ENCODE data around the gene PRKACB.

Gene PRKACB

DNA sequence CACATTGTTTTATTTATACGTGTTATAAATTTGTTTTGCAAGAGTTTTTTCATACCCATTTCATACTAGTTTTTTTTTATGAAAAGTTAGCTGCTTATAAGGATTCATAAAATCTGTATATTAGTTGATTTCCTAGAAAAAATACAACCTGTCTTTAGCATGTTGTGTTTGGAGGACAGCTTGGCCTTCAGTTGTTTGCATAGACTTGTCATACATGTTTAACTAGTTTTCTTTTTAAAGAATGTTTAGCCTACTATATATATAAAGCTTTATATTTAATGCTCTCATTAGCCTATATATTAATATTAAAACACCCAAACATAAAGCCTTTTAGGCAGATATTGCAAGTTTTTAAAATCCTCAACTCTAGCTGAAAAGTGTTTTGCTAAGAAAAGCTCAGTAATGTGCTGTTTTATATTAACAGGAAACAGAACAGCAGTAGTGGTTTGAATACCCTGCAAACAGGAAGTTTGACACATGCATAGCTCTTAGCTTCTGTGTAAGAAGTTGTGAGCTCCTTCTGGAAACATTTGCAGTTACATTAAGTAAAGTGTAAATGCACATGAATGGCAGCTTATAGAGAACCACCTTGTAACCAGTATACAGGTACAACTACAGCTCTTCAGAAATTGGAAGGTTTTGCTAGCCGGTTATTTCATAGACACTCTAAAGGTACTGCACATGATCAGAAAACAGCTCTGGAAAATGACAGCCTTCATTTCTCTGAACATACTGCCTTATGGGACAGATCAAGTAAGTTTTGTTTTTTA lies at the start of gene PRKACB:
Gene PRKACB (plus strand): TSS at position 476 of the 770 bp plus-strand sequence. CDS start 91 bp downstream, at position 567.
- DNase-seq (ENCODE audit: low read depth), result no peak

DNA sequence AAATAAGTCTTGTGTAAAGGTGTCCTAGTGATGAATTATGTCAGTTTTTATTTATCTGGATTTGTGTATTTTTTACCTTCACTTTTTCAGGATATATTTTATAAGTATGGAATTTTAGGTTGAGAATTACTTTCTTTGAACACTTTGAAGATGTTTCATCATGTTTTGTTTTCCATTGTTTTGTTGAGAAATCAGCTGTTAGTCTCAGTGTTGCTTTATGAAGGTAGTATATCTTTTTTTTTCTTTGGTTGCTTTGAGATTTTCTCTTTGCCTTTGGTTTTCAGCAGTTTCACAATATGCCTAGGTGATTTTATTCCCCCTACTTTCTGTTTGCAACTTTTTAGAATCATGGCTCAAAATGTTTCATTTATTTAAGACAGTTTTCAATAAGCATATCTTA lies 48.8 kb upstream of the PRKACB start:
- DNase-seq (ENCODE audit: low read depth), result no peak

DNA sequence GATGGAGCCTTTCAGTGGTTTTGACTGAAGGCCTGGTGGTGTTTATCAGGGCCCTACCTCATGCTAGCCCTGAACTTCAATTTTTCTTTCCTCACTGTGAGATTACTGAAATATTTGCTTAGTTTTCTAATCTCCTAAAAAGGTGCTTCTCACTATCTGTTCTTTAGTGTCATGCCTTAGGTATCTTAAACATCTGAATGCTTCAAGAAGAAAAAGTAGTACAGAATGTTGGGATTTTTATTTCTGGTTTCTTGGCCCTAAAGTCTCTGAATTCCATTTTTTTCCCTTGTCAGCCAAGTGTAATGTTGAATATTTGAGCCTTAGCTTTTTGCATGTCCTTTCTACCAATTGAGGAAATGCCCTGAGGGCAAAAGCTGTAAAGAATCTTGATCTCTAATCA lies 47.9 kb upstream of the PRKACB start:
- no peak for DNase-seq (ENCODE audit: low read depth)

DNA sequence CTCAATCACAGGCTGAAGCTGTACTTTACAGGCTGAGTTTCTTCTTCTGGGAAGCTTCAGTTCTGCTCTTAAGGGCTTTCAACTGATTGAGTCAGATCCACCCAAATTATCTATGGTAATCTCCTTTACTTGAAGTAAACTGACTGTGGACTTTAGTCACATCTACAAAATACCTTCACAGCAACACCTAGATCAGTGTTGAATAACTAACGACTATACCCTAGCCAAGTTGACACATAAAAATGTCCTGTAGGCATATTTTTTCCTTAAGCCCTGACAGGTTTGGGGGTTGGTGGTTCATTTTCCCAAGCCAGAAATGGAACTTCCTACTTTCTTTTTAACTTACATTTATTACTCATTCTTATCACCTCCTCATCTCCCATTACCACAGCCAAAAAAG lies 42.9 kb upstream of the PRKACB start:
- no peak for DNase-seq (ENCODE audit: low read depth)

DNA sequence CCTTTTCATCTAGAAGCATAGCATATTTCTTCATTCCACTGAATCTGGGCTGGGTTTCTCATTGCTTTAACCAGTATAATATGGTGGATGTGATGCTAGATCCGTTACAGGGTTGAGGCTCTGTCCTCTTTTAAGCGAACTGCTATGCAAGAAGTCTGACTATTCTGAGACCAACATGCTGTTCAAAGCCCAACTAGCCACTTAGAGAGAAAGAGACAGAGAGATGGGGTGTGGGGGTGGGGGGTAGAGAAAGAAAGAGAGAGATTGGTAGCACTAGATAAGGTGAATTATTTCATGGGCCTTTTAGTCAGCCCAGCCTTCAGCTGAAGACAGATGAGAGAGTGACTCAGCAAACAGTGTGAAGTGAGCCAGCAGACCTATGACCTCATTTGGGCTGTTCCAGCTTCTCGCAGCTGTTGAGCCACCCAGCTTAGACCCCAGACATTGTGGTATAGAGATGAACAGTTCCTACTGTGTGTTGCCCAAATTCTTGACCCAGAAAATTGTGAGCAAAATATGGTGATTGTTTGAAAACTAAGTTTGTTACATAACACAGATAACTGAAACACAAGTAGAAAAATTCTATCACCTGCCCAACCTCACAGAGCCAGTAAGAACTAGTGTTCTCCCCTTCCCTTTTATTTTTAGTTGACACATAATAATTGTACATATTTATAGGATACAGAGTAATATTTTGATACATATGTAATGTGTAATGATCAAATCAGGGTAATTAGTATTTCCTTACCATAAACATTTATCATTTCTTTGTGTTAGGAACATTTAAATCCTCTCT lies 40.7 kb upstream of the PRKACB start:
- DNase-seq (ENCODE audit: low read depth), result peak; percentile 75

DNA sequence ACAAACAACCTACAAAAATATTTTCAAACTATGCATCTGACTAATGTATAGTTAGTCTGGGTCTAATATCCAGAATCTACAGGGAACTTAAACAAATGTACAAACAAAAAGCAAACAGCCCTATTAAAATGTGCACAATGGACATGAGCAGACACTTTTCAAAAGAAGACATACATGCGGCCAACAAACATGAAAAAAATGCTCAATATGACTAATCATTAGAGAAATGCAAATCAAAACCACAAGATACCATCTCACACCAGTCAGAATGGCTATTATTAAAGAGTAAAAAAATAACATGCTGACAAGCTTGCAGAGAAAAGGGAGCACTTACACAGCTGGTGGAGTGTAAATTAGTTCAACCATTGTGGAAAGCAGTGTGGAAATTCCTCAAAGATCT lies 36.5 kb upstream of the PRKACB start:
- DNase-seq (ENCODE audit: low read depth), result peak; percentile 35

DNA sequence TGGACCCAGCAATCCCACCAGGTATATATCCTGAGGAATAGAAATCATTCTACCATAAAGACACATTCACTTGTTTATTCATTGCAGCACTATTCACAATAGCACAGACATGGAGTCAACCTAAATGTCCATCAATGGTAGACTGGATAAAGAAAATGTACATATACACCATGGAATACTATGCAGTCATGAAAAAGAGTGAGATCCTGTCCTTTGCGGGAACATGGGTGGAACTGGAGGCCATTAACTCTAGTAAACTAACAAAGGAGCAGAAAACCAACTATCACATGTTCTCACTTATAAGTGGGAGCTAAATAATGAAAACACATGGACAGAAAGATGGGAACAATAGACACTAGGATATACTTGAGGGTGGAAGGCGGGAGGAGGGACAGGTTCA lies 36.1 kb upstream of the PRKACB start:
- no peak for DNase-seq (ENCODE audit: low read depth)

DNA sequence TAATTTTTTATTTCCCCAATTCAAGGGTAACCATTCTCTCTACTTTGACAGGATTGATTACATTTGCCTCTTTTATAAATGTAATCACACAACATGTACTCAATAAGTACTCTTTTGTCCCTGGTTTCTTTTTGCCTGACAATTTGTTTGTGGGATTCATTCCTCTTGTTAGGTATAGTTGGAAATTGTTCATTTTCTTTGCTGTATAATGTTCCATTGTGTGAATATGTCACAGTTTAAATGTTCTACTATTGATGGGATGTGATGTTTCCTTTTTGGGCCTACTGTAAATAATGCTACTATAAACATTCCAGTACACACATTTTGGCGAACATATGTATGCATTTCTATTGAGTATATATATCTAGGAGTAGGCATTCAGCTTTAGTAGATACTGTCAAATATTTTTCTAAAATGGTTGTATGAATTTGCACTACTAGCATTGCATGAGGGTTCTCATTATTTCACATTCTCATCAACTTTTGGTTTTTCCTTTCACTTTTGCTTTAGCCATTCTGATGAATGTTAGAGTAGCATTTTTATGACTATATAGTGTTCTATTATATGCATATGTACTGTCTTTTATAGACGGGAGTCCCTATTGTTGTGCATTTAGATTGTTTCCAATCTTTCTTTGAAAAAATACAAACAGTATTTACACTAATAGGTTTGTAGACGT lies 35.0 kb upstream of the PRKACB start:
- no peak for DNase-seq (ENCODE audit: low read depth)

DNA sequence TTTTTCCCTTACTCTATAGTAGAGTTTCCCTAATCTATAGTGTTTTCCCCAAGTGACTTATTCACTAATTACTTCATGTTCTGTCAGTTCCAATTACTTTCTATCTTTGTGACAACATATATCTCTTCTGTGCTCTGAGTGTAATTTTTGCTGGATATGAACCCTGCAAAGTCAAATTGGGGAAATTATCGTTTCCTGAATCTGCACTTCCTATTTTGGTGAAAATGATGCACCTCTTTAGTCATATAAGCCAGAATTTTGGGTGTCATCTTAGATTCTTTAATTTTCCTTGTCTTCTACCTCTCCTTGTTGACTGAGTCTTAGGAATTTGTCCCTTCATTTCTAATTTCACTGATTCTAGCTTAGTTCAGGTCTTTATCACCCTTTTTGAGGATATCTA lies 33.4 kb upstream of the PRKACB start:
- no peak for DNase-seq (ENCODE audit: low read depth)

DNA sequence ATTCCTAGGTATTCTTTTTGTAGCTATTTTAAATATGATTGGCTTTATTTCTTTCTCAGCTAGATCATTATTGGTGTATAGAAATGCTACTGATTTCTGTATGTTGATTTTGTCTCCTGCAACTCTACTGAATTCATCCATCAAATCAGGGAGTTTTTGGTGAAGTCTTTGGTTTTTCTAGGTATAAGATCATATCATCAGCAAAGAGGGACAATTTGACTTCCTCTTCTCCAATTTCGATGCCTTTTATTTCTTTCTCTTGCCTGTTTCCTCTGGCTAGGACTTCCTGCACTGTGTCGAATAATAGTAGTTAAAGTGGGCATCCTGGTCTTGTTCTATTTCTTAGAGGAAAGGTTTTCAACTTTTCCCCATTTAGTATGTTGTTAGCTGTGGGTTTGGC lies 27.5 kb upstream of the PRKACB start:
- DNase-seq (ENCODE audit: low read depth), result no peak

DNA sequence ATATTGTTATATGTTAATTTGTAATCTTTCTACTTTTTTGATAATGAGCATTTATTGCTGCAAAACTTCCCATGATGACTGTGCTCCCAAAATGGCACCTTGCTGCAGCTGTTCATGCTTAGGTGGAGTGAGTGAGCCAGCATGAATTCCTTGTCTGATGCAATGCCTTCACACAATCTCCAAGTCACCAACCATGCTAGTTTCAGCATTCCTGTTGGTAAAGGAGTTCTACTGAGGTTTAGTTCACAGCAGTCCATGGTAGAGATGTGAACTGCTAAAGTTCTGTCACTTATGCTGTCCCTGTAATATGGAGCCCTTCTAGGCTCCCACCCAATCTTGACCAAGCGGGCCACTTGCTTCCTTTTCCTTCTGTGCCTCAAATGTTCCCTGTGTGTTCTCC lies 26.2 kb upstream of the PRKACB start:
- DNase-seq (ENCODE audit: low read depth), result peak; percentile 27

DNA sequence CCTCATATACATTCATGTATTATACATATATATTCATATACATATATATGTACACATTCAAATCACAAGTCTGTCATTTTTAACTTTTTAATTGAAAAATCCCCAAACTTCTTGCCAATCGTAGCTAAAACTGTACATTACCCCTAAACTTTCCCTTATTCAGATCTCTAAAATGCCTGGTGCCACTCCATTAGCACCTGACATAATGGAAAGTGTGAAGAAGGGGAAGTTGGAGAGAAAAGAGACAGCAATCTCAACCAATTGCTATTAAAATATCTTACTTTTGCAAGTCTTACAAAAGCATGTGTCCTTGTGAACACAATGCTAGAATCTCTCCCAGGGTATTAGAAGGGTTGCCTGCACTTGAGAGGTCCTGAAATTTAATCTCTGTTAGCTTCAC lies 22.7 kb upstream of the PRKACB start:
- no peak for DNase-seq (ENCODE audit: low read depth)

DNA sequence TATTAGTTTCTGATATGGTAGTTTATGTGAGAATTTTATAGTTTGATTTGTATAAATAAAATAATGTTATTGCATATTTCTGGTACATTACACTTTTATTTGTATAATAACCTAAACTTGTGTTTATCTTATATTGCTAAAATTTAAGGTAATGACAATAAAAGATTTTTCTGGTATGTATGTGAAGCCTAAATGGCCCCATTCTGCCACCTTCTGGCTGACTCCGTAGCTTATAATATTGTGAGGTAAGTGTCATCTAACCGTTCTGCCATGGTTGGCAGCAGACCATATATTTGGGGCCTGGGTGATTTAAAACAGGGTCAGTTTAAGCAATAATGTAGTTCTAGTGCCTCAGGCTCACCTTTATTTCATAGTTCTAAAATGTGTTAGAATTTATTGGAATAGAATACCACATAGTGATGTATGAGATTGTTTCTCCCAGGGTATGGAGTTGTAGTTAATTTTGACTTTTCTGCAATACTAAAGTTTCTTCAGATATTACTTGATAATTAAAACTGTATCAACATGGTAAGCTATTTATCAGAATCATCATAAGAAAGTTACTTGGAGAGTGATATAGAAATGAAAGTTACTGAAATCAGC lies 21.2 kb upstream of the PRKACB start:
- DNase-seq (ENCODE audit: low read depth), result no peak

DNA sequence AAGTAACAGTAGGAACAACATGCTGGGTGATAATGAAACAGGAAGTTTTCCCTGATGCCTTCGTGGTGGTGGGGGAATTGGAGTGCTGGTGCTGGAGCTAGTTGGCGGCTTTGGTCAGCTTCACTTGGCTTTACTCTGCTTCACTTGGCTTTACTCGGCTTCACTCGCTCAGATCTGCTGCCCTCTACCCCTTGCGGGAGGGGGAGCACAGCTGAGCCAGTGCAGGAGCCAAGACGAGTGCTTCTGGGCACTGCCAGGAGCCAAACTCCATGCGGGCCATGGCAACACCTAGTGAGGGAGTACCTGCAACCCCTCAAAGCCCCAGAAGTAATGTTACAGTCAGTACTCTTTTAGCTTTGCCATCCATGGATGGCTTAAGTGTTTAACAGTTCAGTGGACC lies 10.6 kb upstream of the PRKACB start:
- no peak for DNase-seq (ENCODE audit: low read depth)

DNA sequence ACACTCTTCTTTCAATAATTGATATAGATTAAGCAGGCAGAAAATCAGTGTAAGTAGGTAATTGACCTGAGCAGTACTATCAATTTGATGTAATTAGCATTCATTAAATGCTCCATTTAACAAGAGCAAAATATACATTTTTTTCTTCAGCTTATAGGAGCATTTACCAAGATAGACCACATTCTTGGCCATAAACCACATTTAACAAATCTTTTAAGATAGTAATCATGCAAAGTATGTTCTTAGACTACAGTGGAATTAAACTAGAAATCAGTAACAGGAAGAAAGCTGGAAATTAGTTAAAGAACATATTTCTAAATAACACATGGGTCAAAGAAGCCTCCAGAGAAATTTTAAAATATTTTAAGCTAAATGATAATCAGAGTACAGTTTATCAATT lies 8.7 kb upstream of the PRKACB start:
- no peak for DNase-seq (ENCODE audit: low read depth)

DNA sequence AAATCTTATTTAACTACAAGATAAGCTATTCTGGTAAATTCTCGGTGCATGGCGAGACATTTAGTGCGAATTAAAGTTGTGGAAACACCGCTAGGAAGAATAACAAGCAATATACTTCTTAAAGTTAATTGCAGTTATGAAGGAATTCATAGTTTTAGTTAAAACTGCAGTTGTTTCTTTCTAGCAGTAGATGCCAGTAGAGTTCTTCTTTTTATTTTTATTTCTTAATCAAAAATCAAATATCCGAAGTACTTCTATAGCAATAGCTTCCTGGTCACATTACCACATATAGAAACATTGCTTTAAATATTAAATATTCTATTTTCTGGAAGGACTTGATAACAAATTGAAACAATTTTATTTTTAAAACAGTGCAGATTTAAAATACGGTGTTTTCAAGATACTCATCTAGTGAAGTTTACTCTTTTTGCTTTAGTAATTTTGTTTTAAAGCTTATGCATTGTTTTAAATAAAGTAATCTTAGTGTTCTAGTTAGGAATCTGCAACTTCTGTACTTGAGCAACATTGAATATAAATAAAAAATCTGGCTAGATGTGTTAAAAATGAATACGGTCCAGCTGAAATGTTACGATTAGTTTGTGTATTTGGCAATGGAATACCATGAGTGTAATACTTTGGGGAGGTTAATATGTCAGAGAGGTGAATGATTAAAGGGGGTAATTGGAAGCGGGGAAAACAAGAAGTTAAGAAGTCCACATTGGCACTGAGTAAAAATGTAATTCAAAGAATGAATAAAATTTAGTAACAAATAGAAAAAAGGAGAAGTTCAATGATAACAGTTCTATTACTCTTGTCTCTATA lies 2.7 kb upstream of the PRKACB start:
- DNase-seq (ENCODE audit: low read depth), result no peak

DNA sequence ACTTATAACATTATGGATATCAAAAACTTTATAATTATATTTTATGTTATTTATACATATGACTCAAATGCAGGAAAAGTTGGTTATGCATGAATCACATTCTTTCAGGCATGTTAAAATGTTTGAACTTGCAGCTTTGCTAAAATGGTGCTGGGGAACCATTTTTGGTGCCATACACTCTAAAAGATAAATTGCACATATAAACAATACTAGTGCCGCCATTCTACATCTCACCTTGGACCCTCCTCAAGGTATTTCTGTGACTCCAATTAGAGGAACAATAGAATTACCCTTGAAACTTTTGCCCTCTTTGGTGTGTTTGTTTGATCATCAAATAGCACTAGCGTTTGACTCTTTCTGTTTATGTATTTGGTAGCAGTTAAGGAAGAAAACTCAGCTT lies 997 bp downstream of the PRKACB start:
- DNase-seq (ENCODE audit: low read depth), result no peak

DNA sequence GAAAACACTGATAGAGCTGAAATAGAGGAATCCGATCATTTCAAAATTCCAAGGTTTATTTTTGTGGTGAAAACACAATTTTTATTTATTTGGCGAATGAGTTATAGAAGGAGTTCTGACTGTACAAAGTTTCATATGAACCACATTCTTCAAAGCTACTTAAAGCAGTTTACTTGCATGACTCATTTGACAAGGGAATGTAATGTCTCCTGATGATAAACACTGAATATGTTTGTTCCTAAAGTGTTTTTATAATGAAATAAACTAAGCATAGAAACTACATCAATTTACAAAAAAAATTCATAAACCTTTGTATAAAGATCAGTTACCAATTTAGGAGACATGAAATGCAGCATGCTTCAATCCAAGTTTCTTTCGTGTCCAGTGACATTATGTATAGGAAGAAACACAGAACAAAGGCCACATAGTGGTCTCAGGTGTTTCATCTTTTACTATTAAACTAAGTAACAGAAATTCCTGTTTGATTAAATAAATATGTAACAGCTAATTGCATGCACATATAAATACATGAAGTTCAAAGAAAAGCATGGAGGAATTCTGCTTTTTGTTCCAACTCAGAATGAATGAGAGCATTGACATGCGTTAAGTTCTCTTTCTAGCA lies 2.5 kb downstream of the PRKACB start:
- DNase-seq (ENCODE audit: low read depth), result no peak

DNA sequence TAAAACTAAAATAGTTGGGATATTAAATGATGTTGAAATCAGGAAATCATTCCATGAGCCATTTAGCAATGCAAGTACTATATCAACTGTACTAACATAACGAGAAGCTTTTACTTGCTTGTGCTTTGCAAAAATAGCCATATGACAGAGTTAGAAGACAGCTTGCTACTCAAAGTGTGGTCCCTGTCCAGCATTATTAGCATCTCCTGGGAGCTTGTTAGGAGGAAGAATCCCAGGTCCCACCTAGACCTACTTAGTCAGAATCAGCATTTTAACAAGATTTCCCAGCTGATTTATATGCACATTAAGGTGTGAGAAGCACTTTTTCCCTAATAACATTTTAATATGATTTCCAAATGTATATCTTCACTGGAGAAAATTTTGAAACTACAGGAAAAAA lies 4.7 kb downstream of the PRKACB start:
- no peak for DNase-seq (ENCODE audit: low read depth)

DNA sequence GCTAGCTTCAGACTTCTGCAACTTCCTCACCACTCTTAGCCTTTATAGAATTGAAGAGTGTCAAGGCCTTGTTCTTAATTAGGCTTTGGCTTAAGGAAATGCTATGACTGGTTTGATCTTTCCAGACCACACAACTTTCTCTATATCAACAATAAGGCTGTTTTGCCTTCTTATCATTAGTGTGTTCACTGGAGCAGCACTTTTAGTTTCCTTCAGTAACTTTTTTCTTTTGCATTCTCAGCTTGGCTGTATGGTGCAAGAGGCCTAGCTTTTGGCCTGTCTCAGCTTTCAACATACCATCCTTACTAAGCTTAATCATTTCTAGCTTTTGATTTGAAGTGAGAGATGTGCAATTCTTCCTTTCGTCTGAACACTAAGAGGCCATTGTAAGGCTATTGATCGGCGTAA lies 8.6 kb downstream of the PRKACB start:
- DNase-seq (ENCODE audit: low read depth), result no peak

DNA sequence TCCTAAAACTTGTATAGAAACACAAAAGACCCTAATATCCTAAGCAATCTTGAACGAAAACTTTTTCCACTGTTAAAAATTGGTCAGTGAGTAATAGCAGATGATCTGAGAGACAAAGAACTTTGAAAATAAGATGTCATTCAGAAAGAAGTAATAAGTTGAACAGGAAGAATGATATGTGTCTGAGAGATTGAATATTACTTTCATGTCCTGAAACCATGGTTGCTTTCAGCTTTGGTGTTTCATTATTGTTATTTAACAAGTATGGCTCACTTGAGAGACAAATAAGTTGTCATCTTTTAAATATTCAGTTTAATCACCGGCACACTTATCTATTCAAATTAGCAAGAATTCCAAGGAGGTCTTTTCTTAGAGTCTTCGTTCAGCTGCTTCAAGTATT lies 11.4 kb downstream of the PRKACB start:
- DNase-seq (ENCODE audit: low read depth), result no peak

Measured in non-pigmented ciliary epithelial cell (primary cell).